NCI-H1436 treated with DMSO at 0.1 percent for 48 hours (cell line): ENCODE results near the gene MRPS35.
"Not testable (repeated sequence)": the region's sequence is repeated elsewhere in the genome, so short reads cannot be mapped to it uniquely, and the experiment has no call there.

ENCODE experiments used
- DNase-seq: peaks from one replicate; lab custom pipeline; 2025; lab: John Stamatoyannopoulos, UW

The MRPS35 gene

GRCh38 chr12:27709212-27709931 lies 1.3 kb upstream of the MRPS35 start:
- no peak for DNase-seq

GRCh38 chr12:27709932-27710591 lies 570 bp upstream of the MRPS35 start:
- DNase-seq, result no peak

- DNase-seq, result no peak
Observed at GRCh38 chr12:27711317-27711682, 668 bp downstream of the MRPS35 start.

- no peak for DNase-seq
Observed at GRCh38 chr12:27711967-27712366, 1.3 kb downstream of the MRPS35 start.

GRCh38 chr12:27723212-27723611 lies 12.6 kb downstream of the MRPS35 start:
- DNase-seq, result no peak

GRCh38 chr12:27730097-27730588 lies 19.5 kb downstream of the MRPS35 start:
- no peak for DNase-seq

- no peak for DNase-seq
Observed at GRCh38 chr12:27732281-27732680, 21.6 kb downstream of the MRPS35 start.

- DNase-seq, result no peak
Observed at GRCh38 chr12:27733052-27733656, 22.5 kb downstream of the MRPS35 start.

GRCh38 chr12:27733791-27734190 lies 23.2 kb downstream of the MRPS35 start:
- DNase-seq, result no peak

GRCh38 chr12:27734321-27734720 lies 23.7 kb downstream of the MRPS35 start:
- DNase-seq, result not testable (repeated sequence)

GRCh38 chr12:27743601-27744000 lies 33.0 kb downstream of the MRPS35 start:
- DNase-seq, result no peak

- not testable (repeated sequence) for DNase-seq
Observed at GRCh38 chr12:27745734-27746133, 35.1 kb downstream of the MRPS35 start.

GRCh38 chr12:27747111-27747820 lies 36.6 kb downstream of the MRPS35 start:
- no peak for DNase-seq

GRCh38 chr12:27751386-27752047 lies 40.9 kb downstream of the MRPS35 start:
- DNase-seq, result peak; percentile 74

- no peak for DNase-seq
Observed at GRCh38 chr12:27754795-27755194, 44.2 kb downstream of the MRPS35 start.

GRCh38 chr12:27756670-27757195 lies 46.1 kb downstream of the MRPS35 start:
- no peak for DNase-seq

GRCh38 chr12:27762757-27763156 lies 52.1 kb downstream of the MRPS35 start:
- no peak for DNase-seq

GRCh38 chr12:27766587-27766986 lies 56.0 kb downstream of the MRPS35 start:
- no peak for DNase-seq

- DNase-seq, result no peak
Observed at GRCh38 chr12:27769142-27769673, 58.6 kb downstream of the MRPS35 start.

GRCh38 chr12:27771481-27772327 lies 61.1 kb downstream of the MRPS35 start:
- DNase-seq, result no peak
